HG03442 (cell line): ENCODE results near the gene AMOTL1.

Experiments
- ATAC-seq: cut with Tn5 transposase; IDR thresholded peaks from one replicate; pipeline ENCODE4 v1.9.1; 2021; ENCODE audit warnings: mild to moderate bottlenecking, moderate library complexity; ENCODE audit not compliant: unreplicated experiment

The AMOTL1 gene

DNA sequence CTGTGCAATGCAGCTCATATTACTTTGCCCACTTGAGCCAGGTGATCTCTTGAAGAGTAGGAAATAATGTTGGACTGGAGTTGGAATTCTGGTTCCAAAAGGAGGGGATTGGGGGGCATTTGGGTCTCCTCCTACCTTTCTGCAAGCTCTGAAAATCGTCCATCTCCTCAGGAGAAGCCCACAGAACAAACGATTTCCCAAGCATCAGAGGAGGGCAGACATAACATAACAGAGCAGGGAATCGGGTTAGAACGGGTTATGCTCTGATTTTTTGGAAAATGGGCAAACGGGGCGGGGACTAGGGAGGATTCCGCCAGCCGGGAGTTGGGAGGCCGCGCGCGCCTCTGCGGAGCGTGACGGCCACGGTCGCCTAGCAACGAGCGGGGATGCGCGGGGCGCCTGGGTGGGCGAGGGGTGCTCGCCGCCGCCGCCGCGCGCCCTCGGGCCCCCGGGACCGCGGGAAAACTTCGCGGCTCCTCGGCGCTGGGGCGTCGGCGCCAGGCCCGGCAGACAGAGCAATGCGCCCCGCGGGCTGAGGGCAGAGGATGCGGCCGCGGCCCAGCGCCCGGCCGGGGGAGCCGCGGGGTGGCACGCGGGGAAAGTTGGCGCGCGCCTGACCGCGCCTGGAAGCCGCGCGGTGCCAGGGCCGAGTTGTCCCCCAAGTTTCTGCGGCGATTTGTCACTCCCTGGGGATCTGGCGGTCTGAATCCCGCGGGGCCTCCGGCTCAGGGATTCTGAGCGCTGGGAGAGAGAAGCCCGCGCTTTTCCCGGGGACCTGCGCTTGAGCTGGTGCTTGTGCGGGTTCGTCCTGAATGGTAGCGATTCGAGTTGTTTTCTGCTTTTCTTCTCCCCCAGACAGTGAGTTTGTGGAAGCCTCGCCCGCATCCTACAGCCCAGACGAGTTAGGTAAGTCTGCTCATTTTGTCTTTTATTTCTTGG is 27.8 kb upstream of the AMOTL1 start:
- ATAC-seq = no peak

- ATAC-seq = no peak
These were observed 27.0 kb upstream of the AMOTL1 start for GRCh38 chr11:94741022-94741679.

- no peak for ATAC-seq
These were observed 25.5 kb upstream of the AMOTL1 start for GRCh38 chr11:94742665-94743064.

DNA sequence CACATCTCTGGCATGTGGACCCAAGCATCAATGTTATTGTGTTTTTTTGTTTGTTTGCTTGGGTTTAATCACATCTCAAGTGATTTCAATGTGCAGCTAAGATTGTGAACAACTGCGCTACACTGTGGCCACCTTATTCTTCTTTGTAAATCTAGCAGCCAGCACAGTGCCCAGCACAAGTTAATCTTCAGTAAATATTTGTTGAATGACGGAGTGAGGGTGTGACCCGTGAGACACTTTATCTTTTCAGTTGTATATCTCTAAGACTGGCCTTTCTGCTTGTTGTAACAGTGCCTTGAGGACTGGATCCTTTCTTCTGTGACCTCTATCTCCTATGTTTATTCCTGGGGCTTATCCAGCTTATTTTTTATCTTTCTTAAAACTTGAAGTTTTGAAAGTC is 21.4 kb upstream of the AMOTL1 start:
- no peak for ATAC-seq

GRCh38 chr11:94747146-94747545 is 21.0 kb upstream of the AMOTL1 start:
- ATAC-seq = no peak

- ATAC-seq = no peak
These were observed 20.5 kb upstream of the AMOTL1 start for GRCh38 chr11:94747601-94748041.

DNA sequence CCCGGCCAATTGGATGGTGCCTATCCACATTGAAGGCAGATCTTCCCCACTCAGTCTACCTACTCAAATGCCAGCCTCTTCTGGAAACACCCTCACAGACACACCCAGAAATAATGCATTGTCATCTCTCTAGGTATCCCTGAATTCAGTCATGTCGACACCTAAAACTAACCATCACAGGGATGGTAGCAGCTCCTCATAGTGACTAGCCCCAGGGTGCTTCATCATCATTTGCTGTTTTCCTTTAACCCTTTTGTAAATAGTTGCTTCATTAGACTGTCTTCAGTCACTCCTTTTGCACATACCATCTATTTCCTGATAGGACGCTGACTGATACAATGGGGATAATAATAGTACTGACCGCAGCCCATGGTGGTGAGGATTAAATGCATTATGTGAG is 18.8 kb upstream of the AMOTL1 start:
- ATAC-seq = no peak

DNA sequence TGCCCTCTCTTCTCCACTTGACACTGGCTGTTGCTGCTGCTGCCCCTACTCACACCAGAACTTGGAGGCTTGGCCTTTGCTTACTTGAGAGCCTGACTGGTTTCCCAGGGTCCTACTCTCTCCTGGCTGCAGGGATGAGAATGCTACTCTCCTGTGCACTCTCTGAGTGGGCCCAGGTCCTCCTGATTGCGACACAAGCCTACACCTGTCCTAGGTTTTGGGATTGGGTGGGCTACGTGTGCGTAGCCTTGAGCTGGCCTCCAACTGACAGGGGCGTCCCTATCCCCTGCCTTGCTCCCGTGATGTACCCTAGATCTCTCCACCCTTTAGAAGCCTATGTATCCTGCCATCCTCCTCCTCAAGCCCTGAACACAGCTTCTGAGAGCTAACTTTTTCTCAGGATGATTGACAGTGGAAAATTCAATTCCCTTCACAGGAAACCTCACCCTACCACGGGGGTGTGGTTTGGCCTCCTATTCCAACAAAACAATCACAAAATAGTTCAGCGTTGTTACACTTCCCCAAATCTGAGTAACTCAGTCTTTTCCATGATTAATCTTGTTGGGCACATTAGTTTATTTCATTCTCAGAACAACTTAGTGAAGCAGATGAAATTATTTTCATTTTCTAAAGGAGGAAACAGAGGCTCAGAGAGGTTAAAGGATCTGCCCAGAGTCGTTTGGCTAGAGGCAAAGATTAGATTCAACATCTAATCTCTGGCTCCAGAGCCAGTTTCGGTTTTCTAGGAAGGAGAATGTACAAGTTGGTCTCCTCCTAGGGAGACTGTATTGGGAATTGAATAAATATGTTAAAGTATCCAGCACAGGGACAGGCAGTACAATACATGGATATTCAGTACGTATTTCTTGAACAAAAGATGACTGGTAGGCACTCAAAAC is 17.6 kb upstream of the AMOTL1 start:
- no peak for ATAC-seq

DNA sequence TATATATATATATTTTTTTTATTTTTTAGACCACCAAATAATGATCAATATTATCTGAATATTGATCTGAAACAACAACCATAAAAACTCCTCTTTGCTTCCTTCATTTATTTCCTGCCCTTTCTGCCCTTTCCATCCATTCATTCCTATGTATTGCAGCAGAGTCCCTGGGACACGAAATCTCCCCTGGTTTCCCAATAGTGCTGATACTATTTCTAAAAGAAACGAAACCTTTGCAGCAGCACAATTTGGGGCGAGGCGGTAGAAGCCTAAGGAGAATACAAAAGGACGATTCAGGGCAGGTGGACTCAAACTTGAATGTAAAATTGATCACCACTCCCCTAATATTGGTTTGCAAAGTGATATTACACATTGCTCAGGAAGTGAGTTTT is 16.9 kb upstream of the AMOTL1 start:
- no peak for ATAC-seq

DNA sequence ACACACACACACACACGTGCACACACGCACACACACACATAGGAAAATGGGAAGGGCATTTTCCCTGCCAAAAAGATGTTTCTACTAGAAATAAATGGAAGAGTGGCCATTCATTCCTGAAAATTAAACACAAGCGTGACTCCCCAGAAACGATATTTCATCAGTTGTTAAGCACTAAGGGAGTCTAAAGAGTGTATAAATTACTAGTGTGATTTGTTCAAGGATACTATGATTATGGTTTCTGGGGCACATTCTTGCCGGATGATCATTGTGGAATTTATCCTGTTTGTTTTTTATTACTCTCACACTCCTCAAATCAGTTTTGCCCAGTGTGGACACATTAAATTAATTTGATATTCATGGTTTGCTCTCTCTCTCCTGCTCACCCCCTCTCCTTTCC is 16.4 kb upstream of the AMOTL1 start:
- ATAC-seq = no peak

- ATAC-seq = no peak
These were observed 14.5 kb upstream of the AMOTL1 start for GRCh38 chr11:94753630-94754029.

DNA sequence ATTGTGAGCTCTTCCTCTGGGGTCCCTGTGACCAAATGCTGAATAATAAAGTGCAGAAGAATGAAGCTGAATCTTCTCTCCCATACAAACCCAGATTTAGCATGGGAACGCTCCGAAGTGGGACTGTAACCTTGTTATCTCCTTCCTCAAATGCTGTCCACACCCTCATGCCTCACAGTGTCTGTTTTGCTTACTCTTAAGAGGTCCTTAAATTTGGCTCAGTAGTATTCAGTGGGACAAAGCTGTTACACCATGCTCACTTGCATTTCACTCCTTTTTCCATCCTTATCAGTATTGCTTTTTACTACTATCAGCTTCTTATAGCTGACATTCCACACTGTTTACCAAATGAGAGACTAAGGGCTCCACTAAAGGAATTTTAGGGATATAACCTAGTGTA is 13.8 kb upstream of the AMOTL1 start:
- ATAC-seq = no peak

DNA sequence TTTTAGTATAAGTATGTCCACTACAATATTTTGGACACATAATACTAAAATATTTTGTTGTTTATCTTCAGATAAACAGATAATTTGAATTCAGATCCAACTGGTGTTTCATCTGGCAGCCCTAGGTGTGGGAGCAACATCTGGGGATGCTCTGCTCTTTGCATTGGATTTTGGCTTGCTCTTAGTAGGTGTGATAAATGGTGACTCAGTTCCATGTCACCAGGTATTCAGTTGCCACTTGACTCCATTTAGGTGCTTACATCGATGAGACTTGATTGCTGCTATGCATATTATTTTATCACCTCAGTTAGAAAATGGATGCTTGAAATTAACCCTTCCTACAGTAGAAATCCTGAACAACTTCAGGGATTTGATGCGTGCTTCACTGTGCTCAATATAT is 13.3 kb upstream of the AMOTL1 start:
- no peak for ATAC-seq

DNA sequence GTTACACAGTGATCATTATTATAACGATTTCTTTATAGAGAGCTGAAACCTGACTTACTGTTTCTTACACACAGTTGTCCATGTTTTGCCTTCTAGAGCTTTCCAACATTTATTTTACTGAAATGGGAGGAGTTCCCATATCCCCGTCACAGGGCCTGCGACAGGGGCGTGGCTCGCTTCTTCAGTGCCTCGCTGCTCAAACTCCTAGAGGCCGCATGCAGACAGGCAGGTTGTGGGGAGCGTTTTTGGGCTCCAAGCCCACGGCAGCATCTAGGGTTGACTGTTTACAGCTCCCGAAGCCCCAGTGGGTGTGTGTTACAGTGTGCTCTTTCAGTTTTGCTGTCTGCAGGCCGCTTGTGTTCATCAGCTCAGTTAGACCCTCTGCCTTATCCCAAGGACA is 12.7 kb upstream of the AMOTL1 start:
- no peak for ATAC-seq

DNA sequence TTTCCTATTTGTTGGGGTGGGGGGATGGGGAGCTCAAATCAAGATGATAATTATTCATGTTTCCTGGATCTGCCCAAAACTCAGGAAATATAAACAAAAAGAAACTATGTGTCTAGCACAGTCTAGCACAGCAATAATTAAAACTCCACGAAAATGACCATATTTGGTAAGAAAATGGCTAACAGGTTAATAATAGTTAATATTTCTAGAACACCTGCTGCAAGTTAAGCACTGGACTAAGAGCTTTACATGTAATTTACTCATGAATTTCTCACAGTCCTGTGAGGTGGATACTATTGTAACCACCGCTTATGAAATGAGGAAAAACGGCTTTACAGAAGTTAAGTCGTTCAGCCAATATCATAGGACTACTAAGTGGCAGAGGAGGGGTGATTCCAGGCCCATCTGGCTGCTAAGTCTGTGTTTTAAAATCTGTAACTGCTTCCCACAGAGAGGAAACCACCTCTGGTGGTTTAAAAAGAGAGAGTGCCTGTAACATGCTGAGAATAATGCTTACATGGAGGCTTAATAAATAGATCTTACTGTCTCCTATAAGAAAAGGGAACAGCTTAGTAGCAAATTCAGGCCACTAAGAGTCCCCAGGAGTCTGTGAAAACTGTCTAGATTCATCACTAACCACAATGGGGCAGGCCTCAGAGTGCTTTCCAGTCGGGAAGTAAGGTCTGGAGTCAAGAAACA is 11.0 kb upstream of the AMOTL1 start:
- ATAC-seq = no peak

DNA sequence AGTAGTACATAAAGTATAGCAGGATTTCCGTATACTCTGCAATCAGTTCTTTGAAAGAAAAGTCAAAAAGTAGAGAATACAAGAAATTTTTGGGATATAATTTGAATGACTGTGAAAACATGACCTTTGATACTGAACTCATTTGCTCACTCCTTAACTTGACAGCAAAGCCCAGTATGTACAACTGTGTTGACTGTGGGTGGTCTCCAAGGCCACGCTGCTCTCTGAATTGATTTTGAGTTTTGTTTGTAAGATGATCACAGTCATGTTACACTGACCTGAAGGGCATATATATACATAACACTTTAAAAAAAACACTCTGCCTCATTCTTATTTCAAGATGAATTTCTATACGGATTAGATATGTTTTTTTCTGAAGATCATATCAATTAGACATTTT is 9.5 kb upstream of the AMOTL1 start:
- ATAC-seq = no peak

DNA sequence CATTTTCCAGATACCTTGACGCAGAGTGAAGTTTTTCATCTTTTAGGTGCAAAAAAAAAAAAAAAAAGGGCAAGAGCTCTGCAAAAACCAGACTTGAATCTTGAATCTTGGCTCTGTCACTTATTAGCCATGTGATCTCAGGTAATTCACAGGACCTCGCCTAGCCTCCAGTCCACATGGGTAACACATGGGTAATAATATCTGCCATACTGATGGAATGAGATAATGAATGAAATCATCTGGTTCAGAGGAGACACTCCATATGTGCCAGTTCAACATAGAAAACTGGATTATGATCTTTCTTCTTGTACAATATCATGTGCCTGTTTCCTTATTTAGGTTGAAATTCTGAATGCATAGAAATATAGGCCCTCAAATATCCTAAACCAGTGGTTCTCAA is 8.6 kb upstream of the AMOTL1 start:
- ATAC-seq = no peak

DNA sequence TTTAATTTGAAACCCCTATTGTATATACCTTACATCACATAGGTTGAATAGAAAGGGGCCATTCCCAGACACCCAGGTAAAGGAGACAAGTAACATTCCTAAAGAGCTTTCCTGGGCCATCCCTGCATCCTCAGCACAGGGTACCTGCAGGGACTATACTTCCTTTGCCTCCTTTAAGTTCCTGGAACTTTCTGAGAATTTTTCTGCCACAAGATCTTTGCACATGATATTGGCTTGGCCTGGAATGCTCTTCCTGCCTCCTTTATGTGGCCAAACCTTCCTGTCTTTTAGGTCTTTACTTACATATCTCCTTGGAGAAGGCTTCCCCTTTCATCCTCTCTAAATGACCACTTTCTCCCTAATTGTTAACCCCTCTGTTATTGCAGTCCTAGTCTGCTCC is 7.9 kb upstream of the AMOTL1 start:
- ATAC-seq = no peak

GRCh38 chr11:94762208-94762607 is 5.9 kb upstream of the AMOTL1 start:
- ATAC-seq = no peak

- ATAC-seq = no peak
These were observed 5.2 kb upstream of the AMOTL1 start for GRCh38 chr11:94762995-94763394.

- ATAC-seq = no peak
These were observed 1.4 kb upstream of the AMOTL1 start for GRCh38 chr11:94766713-94767206.
